T-helper 22 cell (primary cell): ENCODE results near the gene SPRTN.
"Not testable (repeated sequence)": the region's sequence is repeated elsewhere in the genome, so short reads cannot be mapped to it uniquely, and the experiment has no call there.

Experiments
- DNase-seq: peaks from one replicate; pipeline ENCODE4 v3.0.0-alpha.2; 2020; ENCODE audit warnings: low read depth

SPRTN gene

DNA sequence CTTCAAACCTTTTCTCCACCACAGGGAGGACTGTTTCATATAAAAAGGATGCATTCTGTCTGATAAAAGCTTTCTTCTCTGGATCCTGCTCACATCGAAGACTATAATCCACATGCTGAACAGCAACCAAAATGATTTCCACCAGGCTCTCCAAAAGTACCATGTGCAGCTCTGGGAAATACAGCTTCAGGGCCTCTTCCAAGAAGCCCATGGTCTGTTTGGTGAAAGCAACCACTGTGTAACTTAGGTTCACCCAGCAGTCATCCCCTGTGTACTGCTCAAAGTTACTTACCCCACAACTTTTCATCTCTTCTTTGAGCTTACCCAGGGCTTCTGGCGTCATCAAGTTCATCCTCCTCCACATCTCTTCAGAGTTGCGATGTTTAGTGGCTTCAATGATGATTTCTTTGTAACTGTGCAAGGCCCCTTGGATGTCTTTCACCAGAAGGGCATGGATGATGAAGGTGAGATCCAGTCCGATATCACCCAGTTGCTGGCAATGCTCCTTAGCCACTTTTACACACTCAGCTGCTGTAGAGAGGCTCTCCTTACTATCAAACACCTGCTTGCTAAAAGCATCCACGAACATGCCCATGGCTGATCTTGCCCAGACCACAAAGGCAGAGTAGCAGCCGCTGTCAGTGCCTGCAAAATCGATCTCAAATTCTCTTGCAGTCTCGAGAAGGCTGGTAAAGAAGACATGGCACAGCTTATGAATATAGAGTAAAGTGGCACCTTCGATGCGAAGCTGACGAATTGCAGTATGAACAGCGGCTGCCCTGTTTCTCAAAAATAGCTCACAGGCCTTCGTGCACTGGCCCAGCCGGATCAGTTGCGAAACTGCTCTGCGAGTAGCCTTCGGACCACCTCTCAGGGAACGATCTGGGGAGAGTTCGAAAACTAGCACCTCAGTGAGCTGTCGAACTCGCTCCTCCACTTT lies 2.2 kb upstream of the SPRTN start:
- DNase-seq = no peak

DNA sequence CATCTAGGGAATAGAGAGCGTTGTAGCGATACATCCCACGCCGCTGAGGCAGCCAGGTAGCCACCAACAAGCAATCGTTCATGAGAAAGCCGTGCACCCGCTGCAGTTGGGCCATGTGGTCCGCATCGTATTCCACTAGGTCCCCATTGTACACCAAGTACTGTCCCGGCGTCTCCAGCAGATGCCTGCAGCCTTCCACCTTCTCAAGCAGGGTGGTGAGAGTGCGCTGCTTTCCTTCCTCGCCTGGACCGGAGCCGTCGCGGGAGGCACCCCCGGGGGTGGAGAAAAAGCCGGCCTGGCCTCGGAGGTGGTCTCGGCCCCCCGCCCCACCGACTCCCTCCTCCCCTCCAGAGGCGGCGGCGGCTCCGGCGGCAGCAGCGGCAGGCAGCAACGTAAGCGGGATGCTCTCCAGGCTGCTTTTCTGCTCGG lies 1.0 kb upstream of the SPRTN start:
- no peak for DNase-seq

DNA sequence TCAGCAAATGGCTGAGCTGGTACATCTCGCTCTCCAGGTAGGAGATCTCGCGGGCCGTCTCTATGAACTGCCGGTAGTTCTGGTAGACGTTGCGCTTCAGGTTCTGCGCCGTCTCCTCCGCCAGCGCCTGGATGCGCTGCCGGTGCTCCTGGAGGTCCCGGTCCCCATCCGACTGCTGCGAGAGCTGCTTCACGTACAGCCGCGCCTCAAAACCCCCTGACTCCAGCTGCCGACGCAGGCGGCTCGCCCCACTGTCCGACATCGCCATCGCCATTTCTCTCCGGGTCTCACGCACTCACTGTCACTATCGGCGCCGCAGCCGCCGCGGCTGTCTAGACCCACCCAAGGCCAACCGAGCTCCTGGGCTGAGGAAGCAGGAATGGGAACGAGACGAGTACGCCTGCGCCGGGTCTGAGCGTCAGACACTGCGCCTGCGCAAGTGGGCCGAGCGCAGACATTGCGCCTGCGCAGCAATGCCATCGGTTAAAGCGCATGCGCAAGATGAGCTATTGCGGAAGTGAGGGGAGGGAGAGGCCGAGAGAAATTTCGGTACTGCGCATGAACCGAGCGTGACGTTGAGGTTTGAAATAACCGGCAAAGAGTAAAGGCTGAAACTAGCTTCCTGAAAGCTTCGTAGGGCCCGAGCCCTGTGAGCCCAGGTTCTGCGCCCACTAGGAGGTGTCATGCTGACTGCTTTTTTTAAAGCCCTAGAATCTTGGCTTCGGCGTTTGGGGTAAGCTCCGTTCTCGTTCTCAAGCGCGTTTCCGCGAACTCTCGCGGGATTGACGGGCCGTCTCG lies 422 bp upstream of the SPRTN start, which contains the start of gene EXOC8:
EXOC8 (minus strand) TSS at position 381 of the 798 bp plus-strand sequence; CDS start at position 274, 107 bp downstream.
- DNase-seq = peak; percentile 92

GRCh38 chr1:231340328-231341013 lies 2.4 kb downstream of the SPRTN start:
- DNase-seq = no peak

DNA sequence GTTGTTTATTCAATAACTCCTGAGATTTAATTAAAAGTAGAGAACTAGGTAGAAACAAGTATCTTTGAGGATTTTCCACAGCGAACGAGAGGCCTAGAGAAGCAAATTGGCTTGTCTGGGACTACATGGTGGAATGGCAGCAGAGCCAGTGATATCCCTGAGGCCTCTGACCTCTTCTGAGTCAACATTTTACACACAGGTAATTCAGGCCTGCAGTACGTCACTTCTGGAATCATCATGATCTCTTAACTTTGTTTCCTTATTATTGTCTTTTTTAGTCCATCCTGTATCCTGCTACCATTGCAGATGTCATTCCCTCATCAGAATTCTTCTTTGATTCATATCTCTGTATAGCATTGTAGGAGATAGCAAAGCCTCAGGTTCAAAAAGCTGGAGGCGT lies 9.9 kb downstream of the SPRTN start:
- DNase-seq = no peak

DNA sequence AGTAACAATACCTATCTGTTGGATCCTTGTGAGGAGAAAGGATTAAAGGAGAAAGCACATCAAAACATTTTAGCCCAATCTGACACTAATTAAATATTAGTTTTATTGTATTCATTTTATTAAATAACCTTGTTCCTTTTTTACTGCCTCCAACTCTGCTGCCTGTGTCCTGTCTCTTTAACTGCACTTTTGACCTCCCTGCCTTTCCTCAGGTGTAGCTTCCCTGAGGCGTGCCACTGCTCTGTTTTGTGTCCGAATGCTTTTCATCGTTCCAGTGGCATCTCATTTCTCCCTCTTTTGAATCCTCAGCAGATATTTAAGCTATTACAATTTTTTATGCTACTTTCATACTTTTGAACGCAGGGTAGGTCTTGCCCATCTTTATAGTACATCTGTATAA lies 10.3 kb downstream of the SPRTN start:
- no peak for DNase-seq

DNA sequence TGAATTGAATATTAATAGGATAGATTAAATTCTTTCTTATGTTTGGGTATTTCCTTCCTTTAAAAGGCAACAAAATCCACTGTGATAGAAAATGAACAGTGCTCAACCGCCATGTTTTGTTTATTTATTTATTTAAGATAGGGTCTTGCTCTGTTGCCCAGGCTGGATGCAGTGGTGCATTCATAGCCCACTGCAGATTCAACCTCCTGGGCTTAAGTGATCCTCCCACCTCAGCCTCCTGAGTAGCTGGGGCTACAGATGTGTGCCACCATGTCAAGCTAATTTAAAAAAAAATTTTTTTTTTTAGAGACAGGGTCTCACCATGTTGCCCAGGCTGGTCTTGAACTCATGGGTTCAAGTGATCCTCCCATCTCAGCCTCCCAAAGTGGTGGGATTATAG lies 10.8 kb downstream of the SPRTN start:
- DNase-seq = not testable (repeated sequence)

- no peak for DNase-seq
These were observed 13.7 kb downstream of the SPRTN start for GRCh38 chr1:231351816-231352215.

DNA sequence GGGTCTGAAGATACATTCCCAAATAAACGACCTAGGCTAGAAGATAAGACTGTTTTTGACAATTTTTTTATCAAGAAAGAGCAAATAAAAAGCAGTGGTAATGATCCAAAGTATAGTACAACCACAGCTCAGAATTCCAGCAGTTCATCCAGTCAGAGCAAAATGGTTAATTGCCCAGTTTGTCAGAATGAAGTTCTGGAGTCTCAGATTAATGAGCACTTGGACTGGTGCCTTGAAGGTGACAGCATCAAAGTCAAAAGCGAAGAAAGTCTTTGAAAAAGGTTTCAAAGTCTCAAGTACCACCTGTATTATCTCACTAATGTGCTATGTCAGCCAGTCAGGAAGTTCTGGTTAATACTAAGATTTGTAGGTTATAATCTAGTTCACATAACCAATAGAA lies 15.0 kb downstream of the SPRTN start:
- DNase-seq = no peak

GRCh38 chr1:231354330-231355020 lies 16.4 kb downstream of the SPRTN start:
- DNase-seq = no peak

DNA sequence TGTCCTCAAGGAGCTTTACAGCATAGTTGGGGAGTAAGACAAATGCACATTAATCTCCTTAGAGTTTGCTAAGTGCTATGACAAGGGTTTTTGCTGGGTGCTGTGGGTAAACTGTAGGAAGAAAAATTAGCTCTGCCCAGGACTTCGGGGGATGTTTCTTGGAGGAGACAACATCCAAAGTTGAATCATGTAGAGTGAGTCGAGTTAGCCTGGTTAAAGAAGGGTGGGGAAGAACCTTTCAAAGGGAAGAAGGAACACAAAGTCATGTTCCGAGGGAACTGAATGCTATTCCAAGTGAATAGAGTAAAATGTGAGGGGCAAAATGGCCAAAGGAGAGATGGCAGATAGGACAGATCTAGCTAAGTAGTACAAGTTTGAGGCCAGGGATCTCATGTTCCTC lies 17.1 kb downstream of the SPRTN start:
- no peak for DNase-seq

- no peak for DNase-seq
These were observed 19.2 kb downstream of the SPRTN start for GRCh38 chr1:231357187-231357772.

DNA sequence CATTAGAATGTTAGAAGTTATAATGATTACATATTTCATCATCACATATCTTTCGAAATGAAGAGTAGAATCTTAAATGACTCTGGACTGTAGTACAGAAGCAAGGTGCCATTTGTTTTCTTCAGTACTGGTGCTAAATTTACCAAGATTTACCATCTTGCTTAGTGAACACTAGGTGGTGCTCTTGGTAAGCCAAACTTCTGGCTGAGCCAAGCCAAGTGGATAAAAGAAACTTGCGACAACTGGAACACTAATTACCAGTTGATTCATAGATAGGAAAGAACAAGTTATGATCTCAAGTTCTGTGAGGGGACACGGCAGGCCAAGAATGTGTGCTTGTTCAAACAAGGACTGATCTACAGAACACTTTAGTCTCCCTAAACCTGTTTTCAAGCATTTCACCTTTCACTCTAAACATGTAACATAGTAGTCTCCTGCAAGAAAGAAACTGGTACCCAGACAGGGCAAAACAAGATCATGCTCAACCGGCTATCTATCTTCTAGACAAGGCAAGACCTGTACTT lies 19.8 kb downstream of the SPRTN start:
- DNase-seq = no peak

- DNase-seq = no peak
These were observed 21.0 kb downstream of the SPRTN start for GRCh38 chr1:231359113-231359512.

DNA sequence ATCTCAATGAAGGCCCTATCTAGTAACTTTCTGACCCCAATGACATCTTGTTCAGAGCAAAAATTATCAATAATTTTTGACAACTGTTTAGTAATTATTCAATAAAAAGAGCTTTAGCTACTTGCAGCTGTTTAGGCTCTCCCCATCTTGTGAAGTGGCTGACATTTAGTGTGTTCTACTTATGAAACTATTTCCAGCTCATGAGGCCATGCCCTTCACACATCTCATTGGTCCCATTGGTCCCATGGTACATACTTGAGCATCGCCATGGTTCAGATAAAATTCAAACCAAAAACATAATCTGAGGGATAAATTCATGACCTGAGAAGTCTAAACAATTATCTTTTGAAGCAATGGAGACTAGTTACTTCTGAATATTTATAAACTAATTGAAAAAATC lies 24.2 kb downstream of the SPRTN start:
- no peak for DNase-seq

DNA sequence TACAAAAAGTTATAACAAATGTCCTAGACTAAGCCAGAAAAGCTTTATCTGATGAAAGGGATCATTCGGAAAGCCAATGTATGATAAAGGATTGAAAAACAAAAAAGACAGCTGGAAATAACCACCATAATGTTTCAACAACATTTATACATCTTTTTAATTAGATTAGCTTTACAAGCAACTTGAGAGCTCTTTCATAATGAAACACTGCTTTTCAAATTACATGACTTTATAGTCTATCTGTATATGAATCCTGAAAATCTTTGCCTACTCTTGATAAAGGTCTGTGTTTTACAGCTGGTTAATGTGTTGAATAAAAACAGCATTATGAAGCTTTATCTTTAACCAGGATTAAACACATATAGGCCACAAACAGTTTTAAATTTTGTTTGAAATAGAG lies 25.5 kb downstream of the SPRTN start:
- DNase-seq = no peak

DNA sequence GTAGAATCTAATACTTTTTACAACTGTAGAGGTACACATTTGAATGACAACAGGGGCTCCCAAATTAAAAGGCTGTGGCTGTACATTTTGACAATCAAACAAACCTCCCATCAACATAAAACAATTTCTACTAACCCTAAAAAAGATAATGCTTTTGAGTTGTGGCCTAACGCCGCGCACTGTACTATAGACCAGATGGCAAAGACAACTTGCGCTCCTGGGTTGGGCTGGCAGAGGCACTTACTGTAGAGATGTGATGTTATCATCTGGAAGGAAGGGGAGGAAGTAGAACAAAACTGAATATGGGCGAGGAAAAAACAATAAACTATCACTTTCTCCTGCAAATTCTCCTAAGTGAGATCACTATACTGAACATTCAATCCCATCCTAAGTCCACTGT lies 26.1 kb downstream of the SPRTN start:
- DNase-seq = no peak

DNA sequence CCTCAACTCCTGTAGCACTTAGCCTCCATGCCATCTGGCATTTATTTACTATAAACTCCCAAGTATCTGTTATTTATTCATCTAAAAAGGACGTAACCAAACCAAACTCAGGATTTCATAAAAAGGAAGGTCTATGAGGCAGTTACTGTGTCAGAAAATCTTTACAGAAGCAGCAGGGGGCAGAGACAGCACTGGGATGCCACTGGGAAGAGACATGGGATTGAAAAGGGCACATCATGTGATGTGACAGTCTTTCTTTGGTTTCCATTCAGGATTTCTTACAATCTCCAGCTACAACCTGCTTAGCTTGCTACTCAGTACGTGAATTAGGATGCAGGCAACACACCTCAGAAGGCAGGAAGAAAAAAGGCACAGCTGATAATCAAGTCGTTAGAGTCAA lies 31.2 kb downstream of the SPRTN start:
- no peak for DNase-seq

GRCh38 chr1:231372501-231372900 lies 34.4 kb downstream of the SPRTN start:
- DNase-seq = no peak

- DNase-seq = no peak
These were observed 36.3 kb downstream of the SPRTN start for GRCh38 chr1:231374394-231374793.

DNA sequence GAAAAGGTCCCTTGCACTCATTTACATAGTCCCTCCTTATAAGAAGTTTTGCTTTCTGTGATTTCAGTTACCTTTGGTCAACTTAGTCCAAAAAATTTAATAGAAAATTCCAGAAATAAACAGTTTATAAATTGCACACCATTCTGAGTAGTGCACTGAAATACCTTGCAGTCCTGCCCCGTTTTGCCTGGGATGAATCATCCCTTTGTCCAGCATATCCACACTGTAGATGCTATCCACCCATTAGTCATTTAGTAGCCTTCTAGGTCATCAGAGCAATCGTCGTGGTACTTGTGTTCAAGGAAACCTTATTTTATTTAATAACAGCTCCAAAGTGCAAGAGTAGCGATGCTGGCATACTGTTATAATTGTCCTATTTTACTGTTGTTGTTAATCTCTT lies 38.0 kb downstream of the SPRTN start:
- DNase-seq = no peak
